Caco-2 (cell line): ENCODE results near the gene VNN1. TPM values are rescaled to one million over a fixed set of nuclear protein-coding genes. Genes with fewer than 3 reads are reported as not detected.
A peak's percentile ranks its signal among the peaks of the same experiment; 100 is the strongest.
"Not testable (repeated sequence)": the region's sequence is repeated elsewhere in the genome, so short reads cannot be mapped to it uniquely, and the experiment has no call there.

Experiments
- BruUV-seq: library from RNA; stranded (reverse); fragments of 400-500 nt; replicated peaks from 2 replicates; lab custom pipeline; 2021; lab: Mats Ljungman, UMichigan
- CTCF ChIA-PET: fragments of 300-600 bp; sonication (Branson Sonifier 250); formaldehyde crosslinking; loops from one replicate; lab custom pipeline; 2022; ENCODE audit warnings: antibody characterized with exemption; lab: Charles Lee
- POLR2A ChIA-PET: fragments of 300-600 bp; sonication (Branson Sonifier 250); formaldehyde crosslinking; loops from one replicate; lab custom pipeline; 2022; ENCODE audit warnings: antibody characterized with exemption; lab: Charles Lee
- DNase-seq, 2 experiments: peaks; one replicate each; pipeline versions ENCODE4 v3.0.0 to v3.0.0-alpha.2; 2020 to 2022
- H3K27me3 ChIP-seq: replicated peaks from 2 replicates; pipeline ENCODE4 v1.6.0; 2011; ENCODE audit warnings: low read length; ENCODE audit not compliant: control insufficient read depth, insufficient read depth
- H3K36me3 ChIP-seq: 2 replicates; pipeline ENCODE4 v1.5.1; 2011; ENCODE audit warnings: low read length; ENCODE audit not compliant: control insufficient read depth, insufficient read depth
- H3K4me1 ChIP-seq: fragments of 250-450 bp; sonication (Bioruptor Pico); 2 replicates; pipeline ENCODE4 v1.5.1; 2020; ENCODE audit warnings: mild to moderate bottlenecking
- H3K4me3 ChIP-seq: 2 replicates; pipeline ENCODE4 v1.5.1; 2011; ENCODE audit warnings: low read depth, mild to moderate bottlenecking, control low read depth, low read length
- H3K9me3 ChIP-seq: fragments of 250-450 bp; sonication (Bioruptor Pico); 2 replicates; pipeline ENCODE4 v1.5.1; 2020; ENCODE audit warnings: mild to moderate bottlenecking, moderate library complexity
- H3K27ac Mint-ChIP-seq: one replicate; pipeline ENCODE4 v1.8.0; 2022; ENCODE audit warnings: mixed read lengths; ENCODE audit not compliant: unreplicated experiment
- H3K27me3 Mint-ChIP-seq: one replicate; pipeline ENCODE4 v1.8.0; 2022; ENCODE audit warnings: mixed read lengths; ENCODE audit not compliant: insufficient read depth, unreplicated experiment
- H3K36me3 Mint-ChIP-seq: one replicate; pipeline ENCODE4 v1.8.0; 2022; ENCODE audit warnings: mild to moderate bottlenecking, mixed read lengths; ENCODE audit not compliant: insufficient read depth, unreplicated experiment
- H3K4me1 Mint-ChIP-seq: one replicate; pipeline ENCODE4 v1.8.0; 2022; ENCODE audit warnings: low read depth, mixed read lengths; ENCODE audit not compliant: unreplicated experiment
- H3K4me3 Mint-ChIP-seq: one replicate; pipeline ENCODE4 v1.8.0; 2022; ENCODE audit warnings: mild to moderate bottlenecking, moderate library complexity, mixed read lengths; ENCODE audit not compliant: unreplicated experiment
- H3K9me3 Mint-ChIP-seq: one replicate; pipeline ENCODE4 v1.8.0; 2022; ENCODE audit warnings: mixed read lengths; ENCODE audit not compliant: unreplicated experiment
- CTCF ChIP-seq, 2 experiments: fragments of 200-600 bp in 1 of 2; IDR thresholded peaks; 1 replicate in 1 of 2; 2 replicates in 1 of 2; pipeline versions ENCODE4 v1.5.1 to v1.8.0; 2011 to 2022; ENCODE audit warnings: antibody characterized with exemption in 1 of 2, control low read depth in 1 of 2, inconsistent platforms in 1 of 2, low read depth in 1 of 2, low read length in 1 of 2, mild to moderate bottlenecking in 1 of 2, moderate library complexity in 1 of 2; ENCODE audit not compliant: insufficient read depth in 1 of 2, severe bottlenecking in 1 of 2, unreplicated experiment in 1 of 2
- intact Hi-C: fragments of 100-400 bp; cut with micrococcal nuclease; formaldehyde crosslinking; loops from one replicate; pipeline ENCODE4 v1.10.0; 2022; ENCODE audit not compliant: unreplicated experiment
- total RNA-seq: library from RNA; stranded (reverse); gene quantifications from 2 replicates; pipeline ENCODE4 v1.2.3, GENCODE V29; 2022

VNN1 gene
- total RNA-seq, 1 experiment from 2014 or later, result not detected

- ChIA-PET POLR2A (no interaction called here), CTCF (no interaction called here)
- H3K36me3 ChIP-seq, result no peaks in the 10 kb centered on the region
- intact Hi-C loops, result no loop called here
- BruUV-seq, result no TSS peak
- Mint-ChIP-seq H3K36me3 (no peaks in the 10 kb centered on the region), H3K4me3 (no peak overlapping the region), H3K9me3 (no peaks in the 10 kb centered on the region), H3K27me3 (no peaks in the 10 kb centered on the region), H3K27ac (no peak overlapping the region), H3K4me1 (no peaks in the 10 kb centered on the region)
- DNase-seq, result no peak
- H3K4me1 ChIP-seq, result 0 out of 2 replicates have a peak, but pooled peaks cover 4% of the 10 kb centered on the region
- no peaks in the 10 kb centered on the region for H3K27me3 ChIP-seq
- TF ChIP-seq CTCF (IDR thresholded peaks at IDR 0.05; ENCODE audit: insufficient read depth in 1 of 2, low read depth in 1 of 2, low read length in 1 of 2, severe bottlenecking in 1 of 2, unreplicated experiment in 1 of 2), result no peak
- H3K4me3 ChIP-seq, result no peak overlapping the region
- no peaks in the 10 kb centered on the region for H3K9me3 ChIP-seq
These were observed 30.3 kb downstream of the VNN1 start for GRCh38 chr6:132683543-132683942.

GRCh38 chr6:132679094-132679493 lies 34.8 kb downstream of the VNN1 start:
- H3K27me3 Mint-ChIP-seq, BruUV-seq, H3K36me3 ChIP-seq, H3K9me3 ChIP-seq, H3K4me1 ChIP-seq, H3K27me3 ChIP-seq, H3K27ac Mint-ChIP-seq, H3K4me3 ChIP-seq, DNase-seq, CTCF ChIA-PET, intact Hi-C loops, H3K9me3 Mint-ChIP-seq, H3K36me3 Mint-ChIP-seq, H3K4me3 Mint-ChIP-seq, POLR2A ChIA-PET, H3K4me1 Mint-ChIP-seq: not testable (repeated sequence)

GRCh38 chr6:132675749-132676148 lies 38.1 kb downstream of the VNN1 start:
- peaks cover 9% of the 10 kb centered on the region for H3K4me1 Mint-ChIP-seq
- Histone ChIP-seq H3K36me3 (no peaks in the 10 kb centered on the region), H3K4me1 (peaks cover 18% of the 10 kb centered on the region), H3K9me3 (no peaks in the 10 kb centered on the region), H3K4me3 (no peak overlapping the region), H3K27me3 (no peaks in the 10 kb centered on the region)
- no peak for TF ChIP-seq CTCF (IDR thresholded peaks at IDR 0.05; ENCODE audit: insufficient read depth in 1 of 2, low read depth in 1 of 2, low read length in 1 of 2, severe bottlenecking in 1 of 2, unreplicated experiment in 1 of 2)
- intact Hi-C loops, result no loop called here
- H3K4me3 Mint-ChIP-seq, result no peak overlapping the region
- H3K27me3 Mint-ChIP-seq, result no peaks in the 10 kb centered on the region
- CTCF ChIA-PET, result no interaction called here
- no peaks in the 10 kb centered on the region for H3K9me3 Mint-ChIP-seq
- POLR2A ChIA-PET, result no interaction called here
- no peak for DNase-seq
- BruUV-seq, result no TSS peak
- no peaks in the 10 kb centered on the region for H3K36me3 Mint-ChIP-seq
- H3K27ac Mint-ChIP-seq, result no peak overlapping the region

- CTCF ChIA-PET, result no interaction called here
- Histone ChIP-seq H3K4me3 (no peak overlapping the region), H3K4me1 (peaks cover 22% of the 10 kb centered on the region), H3K36me3 (no peaks in the 10 kb centered on the region), H3K27me3 (no peaks in the 10 kb centered on the region), H3K9me3 (no peaks in the 10 kb centered on the region)
- H3K36me3 Mint-ChIP-seq, result no peaks in the 10 kb centered on the region
- peaks cover 12% of the 10 kb centered on the region for H3K4me1 Mint-ChIP-seq
- POLR2A ChIA-PET, result no interaction called here
- TF ChIP-seq CTCF (IDR thresholded peaks at IDR 0.05; ENCODE audit: insufficient read depth in 1 of 2, low read depth in 1 of 2, low read length in 1 of 2, severe bottlenecking in 1 of 2, unreplicated experiment in 1 of 2), result no peak
- no peaks in the 10 kb centered on the region for H3K27me3 Mint-ChIP-seq
- intact Hi-C loops, result no loop called here
- H3K9me3 Mint-ChIP-seq, result no peaks in the 10 kb centered on the region
- peak in 1 of 2 experiments; percentile 8 for DNase-seq
- BruUV-seq, result no TSS peak
- no peak overlapping the region for H3K4me3 Mint-ChIP-seq
- H3K27ac Mint-ChIP-seq, result no peak overlapping the region
These were observed 38.9 kb downstream of the VNN1 start for GRCh38 chr6:132675002-132675401.
